ENCODE measurements around the gene CREB3L4. TPM values are rescaled to one million over a fixed set of nuclear protein-coding genes. Genes with fewer than 3 reads are reported as not detected.

The CREB3L4 gene
- total and polyA plus RNA-seq, 2 of the 13 experiments (the other 11 are each of a cell fraction or from before 2014, with no cell fraction given) = 9.9 to 18.7 TPM

DNA sequence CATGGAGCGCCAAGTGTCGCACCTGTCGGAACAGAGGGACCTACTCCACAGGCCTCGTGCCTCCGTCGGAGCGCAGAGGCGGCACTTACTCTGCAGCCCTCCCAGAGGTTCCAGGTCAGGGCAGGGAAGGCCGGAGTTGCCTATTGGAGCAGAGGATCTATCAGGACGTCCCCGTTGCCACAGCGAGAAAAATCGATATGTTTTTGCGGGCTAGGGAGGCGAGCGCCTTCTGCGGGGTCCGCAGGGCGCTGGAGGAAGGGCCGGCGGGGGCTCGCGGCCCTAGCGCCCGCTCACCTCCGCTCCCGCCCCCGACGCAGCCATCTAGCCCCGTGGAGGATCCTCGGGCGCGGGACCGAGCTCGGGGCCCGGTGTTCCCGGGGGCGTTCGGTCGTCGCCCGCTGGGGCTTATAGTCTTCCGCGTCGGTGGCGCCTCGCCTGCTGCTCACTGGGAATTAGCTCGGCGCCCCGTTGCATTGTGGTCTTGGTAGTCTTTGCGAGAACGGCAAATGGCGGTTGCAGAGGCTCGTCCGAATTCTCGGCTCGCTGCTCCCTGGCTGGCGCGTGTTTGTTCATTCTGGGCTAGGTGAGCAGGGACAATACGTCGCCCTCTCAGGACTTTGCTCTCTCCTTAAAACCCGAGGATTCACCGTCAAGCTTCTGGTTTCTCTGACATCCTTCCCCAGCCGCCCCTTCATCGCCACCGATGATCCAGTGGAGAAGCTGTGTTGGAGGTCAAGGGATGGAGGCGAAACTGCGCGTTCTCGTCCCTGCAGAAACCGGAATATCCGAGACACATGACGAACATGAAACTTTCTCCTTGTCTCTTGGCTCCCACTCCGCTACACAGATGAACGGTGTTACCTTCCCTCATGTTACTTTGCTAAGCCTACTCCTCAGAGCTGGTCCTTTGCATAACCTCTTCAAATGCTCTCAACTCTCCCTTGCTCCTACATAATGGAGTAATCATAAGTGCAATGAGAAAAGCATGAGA is 9.8 kb downstream of the CREB3L4 start, which contains the start of gene JTB (continued):
- TF ChIP-seq, protein P1, sequence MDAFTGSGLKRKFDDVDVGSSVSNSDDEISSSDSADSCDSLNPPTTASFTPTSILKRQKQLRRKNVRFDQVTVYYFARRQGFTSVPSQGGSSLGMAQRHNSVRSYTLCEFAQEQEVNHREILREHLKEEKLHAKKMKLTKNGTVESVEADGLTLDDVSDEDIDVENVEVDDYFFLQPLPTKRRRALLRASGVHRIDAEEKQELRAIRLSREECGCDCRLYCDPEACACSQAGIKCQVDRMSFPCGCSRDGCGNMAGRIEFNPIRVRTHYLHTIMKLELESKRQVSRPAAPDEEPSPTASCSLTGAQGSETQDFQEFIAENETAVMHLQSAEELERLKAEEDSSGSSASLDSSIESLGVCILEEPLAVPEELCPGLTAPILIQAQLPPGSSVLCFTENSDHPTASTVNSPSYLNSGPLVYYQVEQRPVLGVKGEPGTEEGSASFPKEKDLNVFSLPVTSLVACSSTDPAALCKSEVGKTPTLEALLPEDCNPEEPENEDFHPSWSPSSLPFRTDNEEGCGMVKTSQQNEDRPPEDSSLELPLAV (CRISPR knock-in tag; conservative IDR thresholded peaks at IDR 0.05; ENCODE audit: low read depth) = no peak
- no peak for TF ChIP-seq RELA (CRISPR knock-in tag; IDR thresholded peaks at IDR 0.05)
- peak; percentile 68 for TF ChIP-seq RBM22 (optimal IDR thresholded peaks at IDR 0.05; ENCODE audit: low read length)
- TF ChIP-seq CREM (IDR thresholded peaks at IDR 0.05) = peak; percentile 81
- no peak for TF ChIP-seq CREM (CRISPR knock-in tag; IDR thresholded peaks at IDR 0.05)
- TF ChIP-seq, protein P2, sequence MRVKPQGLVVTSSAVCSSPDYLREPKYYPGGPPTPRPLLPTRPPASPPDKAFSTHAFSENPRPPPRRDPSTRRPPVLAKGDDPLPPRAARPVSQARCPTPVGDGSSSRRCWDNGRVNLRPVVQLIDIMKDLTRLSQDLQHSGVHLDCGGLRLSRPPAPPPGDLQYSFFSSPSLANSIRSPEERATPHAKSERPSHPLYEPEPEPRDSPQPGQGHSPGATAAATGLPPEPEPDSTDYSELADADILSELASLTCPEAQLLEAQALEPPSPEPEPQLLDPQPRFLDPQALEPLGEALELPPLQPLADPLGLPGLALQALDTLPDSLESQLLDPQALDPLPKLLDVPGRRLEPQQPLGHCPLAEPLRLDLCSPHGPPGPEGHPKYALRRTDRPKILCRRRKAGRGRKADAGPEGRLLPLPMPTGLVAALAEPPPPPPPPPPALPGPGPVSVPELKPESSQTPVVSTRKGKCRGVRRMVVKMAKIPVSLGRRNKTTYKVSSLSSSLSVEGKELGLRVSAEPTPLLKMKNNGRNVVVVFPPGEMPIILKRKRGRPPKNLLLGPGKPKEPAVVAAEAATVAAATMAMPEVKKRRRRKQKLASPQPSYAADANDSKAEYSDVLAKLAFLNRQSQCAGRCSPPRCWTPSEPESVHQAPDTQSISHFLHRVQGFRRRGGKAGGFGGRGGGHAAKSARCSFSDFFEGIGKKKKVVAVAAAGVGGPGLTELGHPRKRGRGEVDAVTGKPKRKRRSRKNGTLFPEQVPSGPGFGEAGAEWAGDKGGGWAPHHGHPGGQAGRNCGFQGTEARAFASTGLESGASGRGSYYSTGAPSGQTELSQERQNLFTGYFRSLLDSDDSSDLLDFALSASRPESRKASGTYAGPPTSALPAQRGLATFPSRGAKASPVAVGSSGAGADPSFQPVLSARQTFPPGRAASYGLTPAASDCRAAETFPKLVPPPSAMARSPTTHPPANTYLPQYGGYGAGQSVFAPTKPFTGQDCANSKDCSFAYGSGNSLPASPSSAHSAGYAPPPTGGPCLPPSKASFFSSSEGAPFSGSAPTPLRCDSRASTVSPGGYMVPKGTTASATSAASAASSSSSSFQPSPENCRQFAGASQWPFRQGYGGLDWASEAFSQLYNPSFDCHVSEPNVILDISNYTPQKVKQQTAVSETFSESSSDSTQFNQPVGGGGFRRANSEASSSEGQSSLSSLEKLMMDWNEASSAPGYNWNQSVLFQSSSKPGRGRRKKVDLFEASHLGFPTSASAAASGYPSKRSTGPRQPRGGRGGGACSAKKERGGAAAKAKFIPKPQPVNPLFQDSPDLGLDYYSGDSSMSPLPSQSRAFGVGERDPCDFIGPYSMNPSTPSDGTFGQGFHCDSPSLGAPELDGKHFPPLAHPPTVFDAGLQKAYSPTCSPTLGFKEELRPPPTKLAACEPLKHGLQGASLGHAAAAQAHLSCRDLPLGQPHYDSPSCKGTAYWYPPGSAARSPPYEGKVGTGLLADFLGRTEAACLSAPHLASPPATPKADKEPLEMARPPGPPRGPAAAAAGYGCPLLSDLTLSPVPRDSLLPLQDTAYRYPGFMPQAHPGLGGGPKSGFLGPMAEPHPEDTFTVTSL (CRISPR knock-in tag; IDR thresholded peaks at IDR 0.05; ENCODE audit: borderline replicate concordance) = 0 out of 2 replicates have a peak, but pooled peaks have one; percentile 40
- TF ChIP-seq, protein P3, sequence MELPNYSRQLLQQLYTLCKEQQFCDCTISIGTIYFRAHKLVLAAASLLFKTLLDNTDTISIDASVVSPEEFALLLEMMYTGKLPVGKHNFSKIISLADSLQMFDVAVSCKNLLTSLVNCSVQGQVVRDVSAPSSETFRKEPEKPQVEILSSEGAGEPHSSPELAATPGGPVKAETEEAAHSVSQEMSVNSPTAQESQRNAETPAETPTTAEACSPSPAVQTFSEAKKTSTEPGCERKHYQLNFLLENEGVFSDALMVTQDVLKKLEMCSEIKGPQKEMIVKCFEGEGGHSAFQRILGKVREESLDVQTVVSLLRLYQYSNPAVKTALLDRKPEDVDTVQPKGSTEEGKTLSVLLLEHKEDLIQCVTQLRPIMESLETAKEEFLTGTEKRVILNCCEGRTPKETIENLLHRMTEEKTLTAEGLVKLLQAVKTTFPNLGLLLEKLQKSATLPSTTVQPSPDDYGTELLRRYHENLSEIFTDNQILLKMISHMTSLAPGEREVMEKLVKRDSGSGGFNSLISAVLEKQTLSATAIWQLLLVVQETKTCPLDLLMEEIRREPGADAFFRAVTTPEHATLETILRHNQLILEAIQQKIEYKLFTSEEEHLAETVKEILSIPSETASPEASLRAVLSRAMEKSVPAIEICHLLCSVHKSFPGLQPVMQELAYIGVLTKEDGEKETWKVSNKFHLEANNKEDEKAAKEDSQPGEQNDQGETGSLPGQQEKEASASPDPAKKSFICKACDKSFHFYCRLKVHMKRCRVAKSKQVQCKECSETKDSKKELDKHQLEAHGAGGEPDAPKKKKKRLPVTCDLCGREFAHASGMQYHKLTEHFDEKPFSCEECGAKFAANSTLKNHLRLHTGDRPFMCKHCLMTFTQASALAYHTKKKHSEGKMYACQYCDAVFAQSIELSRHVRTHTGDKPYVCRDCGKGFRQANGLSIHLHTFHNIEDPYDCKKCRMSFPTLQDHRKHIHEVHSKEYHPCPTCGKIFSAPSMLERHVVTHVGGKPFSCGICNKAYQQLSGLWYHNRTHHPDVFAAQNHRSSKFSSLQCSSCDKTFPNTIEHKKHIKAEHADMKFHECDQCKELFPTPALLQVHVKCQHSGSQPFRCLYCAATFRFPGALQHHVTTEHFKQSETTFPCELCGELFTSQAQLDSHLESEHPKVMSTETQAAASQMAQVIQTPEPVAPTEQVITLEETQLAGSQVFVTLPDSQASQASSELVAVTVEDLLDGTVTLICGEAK (IDR thresholded peaks at IDR 0.05) = no peak
- TF ChIP-seq, protein P3 (CRISPR knock-in tag; IDR thresholded peaks at IDR 0.05) = no peak; the same call in 1 of the 2 replicates
- no peak for TF ChIP-seq PRMT3 (CRISPR knock-in tag; IDR thresholded peaks at IDR 0.05; ENCODE audit: borderline replicate concordance, low read depth)
- 0 out of 2 replicates have a peak, but pooled peaks have one; percentile 71 for TF ChIP-seq ZNF737 (CRISPR knock-in tag; IDR thresholded peaks at IDR 0.05; ENCODE audit: borderline replicate concordance)
- TF ChIP-seq ZBTB7B (CRISPR knock-in tag; IDR thresholded peaks at IDR 0.05) = no peak

All from HepG2 (cell line).